Kidney capillary endothelial cell (primary cell): ENCODE results near the gene POTEB2.
"Not testable (repeated sequence)": the region's sequence is repeated elsewhere in the genome, so short reads cannot be mapped to it uniquely, and the experiment has no call there.

Source experiments
- DNase-seq: peaks from one replicate; pipeline ENCODE4 v3.0.0-alpha.2; 2018; ENCODE audit warnings: low spot score

Gene POTEB2

GRCh38 chr15:20866214-20866613 is at the start of gene POTEB2:
POTEB2 (minus strand) TSS chr15:20866314; CDS start chr15:20866281, 33 bp downstream.
- DNase-seq, result not testable (repeated sequence)

- not testable (repeated sequence) for DNase-seq
Observed at GRCh38 chr15:20879916-20880315, 13.8 kb upstream of the POTEB2 start.

DNA sequence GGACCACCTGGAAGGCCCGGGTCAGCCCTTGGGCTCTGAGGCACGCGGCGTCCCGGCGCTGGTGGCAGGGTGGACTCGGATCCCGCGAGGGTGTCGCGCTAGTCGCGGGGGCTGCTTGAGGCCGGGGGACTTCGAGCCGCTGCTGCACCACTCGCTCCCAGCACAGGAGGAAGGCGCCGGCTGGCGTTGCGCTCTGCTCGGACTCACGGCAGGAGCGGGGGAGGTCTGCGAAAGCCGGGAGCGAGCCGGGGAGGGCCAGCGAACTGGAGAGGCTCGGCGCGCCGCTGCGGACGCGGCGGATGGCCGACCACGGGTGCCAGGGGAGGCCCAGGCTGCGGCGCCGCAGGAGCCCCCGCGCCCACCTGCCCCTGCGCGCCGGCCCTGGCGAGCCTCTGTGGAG is 12.3 kb upstream of the POTEB2 start:
- DNase-seq, result not testable (repeated sequence)

DNA sequence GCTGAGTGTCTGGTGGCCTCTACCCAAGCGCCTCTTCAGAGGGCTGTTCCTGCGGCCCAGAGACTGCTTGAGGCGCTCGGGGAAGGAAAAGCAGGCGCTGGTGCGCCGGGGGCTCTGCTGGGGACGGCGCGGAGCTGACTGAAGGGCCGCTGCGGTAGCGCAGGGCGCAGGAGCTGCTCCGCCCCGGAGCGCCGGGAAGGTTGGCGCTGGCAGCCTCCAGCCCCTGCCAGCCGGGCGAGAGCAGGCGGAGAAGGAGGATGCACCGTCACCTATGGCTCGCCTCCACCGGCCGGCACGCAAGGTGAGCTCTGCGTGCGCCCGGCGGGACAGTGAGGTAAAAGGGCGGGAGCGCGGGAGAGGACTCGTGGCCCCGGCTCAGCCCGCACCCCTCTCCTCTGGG is 11.7 kb upstream of the POTEB2 start:
- not testable (repeated sequence) for DNase-seq
